ENCODE measurements around the gene RORC. TPM values are rescaled to one million over a fixed set of nuclear protein-coding genes. Genes with fewer than 3 reads are reported as not detected.

The RORC gene
- total RNA-seq, 1 donor from 2014 or later: not detected

DNA sequence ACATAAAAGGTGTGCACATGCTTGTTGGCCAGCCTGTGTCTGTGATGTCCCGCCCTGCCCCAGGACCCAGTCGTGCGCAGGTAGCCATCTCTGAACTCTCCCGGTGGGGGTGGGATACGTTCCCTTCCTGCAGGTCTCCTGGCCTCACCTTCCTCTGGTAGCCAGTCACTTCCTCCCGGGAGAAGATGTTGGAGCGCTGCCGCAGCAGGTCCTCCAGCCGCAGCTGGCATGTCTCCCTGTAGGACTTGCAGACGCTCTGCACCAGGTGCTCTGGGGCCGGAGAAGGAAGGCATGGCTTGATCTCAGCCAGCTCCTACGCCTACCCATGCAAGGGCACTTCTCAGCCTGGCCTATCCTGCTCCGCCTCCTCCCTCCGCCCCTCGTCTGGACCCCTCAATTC is 17.2 kb downstream of the RORC start:
- TF ChIP-seq, protein P1, sequence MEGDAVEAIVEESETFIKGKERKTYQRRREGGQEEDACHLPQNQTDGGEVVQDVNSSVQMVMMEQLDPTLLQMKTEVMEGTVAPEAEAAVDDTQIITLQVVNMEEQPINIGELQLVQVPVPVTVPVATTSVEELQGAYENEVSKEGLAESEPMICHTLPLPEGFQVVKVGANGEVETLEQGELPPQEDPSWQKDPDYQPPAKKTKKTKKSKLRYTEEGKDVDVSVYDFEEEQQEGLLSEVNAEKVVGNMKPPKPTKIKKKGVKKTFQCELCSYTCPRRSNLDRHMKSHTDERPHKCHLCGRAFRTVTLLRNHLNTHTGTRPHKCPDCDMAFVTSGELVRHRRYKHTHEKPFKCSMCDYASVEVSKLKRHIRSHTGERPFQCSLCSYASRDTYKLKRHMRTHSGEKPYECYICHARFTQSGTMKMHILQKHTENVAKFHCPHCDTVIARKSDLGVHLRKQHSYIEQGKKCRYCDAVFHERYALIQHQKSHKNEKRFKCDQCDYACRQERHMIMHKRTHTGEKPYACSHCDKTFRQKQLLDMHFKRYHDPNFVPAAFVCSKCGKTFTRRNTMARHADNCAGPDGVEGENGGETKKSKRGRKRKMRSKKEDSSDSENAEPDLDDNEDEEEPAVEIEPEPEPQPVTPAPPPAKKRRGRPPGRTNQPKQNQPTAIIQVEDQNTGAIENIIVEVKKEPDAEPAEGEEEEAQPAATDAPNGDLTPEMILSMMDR (IDR thresholded peaks at IDR 0.05; ENCODE audit: unreplicated experiment): no peak
- no peak for DNase-seq (ENCODE audit: low spot score in 2 of 2, unreplicated experiment in 2 of 2)
- Mint-ChIP-seq H3K9me3 (no peaks in the 10 kb centered on the region), H3K4me3 (no peak overlapping the region), H3K27ac (no peak overlapping the region), H3K36me3 (no peaks in the 10 kb centered on the region), H3K27me3 (ENCODE audit: low read depth) (peaks cover 22% of the 10 kb centered on the region), H3K4me1 (no peaks in the 10 kb centered on the region)

DNA sequence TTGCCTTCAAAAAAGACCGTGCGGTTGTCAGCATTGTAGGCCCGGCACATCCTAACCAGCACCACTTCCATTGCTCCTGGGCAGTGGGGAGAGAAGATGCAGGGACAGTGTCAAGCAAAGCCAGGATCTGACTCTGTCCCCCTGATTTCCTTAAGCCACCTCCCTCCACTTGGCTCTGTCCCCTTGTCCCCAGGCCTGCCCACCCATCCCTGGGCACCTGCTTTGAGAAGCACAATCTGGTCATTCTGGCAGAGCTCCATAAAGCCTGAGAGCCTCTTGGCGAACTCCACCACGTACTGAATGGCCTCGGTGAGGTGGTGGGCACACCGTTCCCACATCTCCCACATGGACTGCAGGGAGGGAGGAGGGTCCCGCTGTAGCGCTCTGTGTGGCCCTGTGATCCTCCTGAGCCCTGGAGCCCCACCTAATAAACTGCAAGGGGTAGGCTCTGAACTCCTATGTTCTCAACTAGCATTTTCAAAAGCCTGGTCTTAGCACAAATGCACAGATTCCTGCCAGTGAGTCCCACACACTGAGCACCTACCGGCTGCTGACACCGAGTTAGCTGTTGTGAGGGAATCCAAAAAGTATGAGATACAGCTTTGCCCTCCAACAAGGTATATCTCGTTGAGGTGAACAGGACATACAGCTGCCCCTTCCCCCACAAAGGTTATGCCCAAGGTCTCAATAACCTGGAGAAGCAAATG is 18.2 kb downstream of the RORC start:
- Mint-ChIP-seq H3K27ac (no peak overlapping the region), H3K4me1 (no peaks in the 10 kb centered on the region), H3K4me3 (no peak overlapping the region), H3K27me3 (ENCODE audit: low read depth) (peaks cover 22% of the 10 kb centered on the region), H3K9me3 (no peaks in the 10 kb centered on the region), H3K36me3 (no peaks in the 10 kb centered on the region)
- TF ChIP-seq, protein P1 (IDR thresholded peaks at IDR 0.05; ENCODE audit: unreplicated experiment): no peak
- DNase-seq (ENCODE audit: low spot score in 2 of 2, unreplicated experiment in 2 of 2): no peak

DNA sequence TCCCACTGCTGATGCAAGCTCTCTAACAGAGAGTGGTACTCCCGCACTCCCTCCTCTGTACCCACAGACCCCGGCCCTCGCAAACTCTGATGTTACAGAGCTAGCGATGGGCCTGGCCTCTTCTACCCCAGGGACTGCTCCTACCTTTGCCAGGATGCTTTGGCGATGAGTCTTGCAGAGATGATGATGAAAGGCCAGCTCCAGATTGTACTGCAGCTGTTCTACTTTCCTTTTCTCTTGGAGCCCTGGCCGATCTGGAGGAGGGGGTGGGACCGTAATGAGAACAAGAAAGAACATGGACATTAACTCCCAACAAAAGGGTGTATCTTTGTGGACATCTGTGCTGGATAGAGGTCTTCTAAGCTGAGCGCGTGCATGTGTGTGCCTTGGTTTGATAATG is 20.4 kb downstream of the RORC start:
- Mint-ChIP-seq H3K9me3 (no peaks in the 10 kb centered on the region), H3K27me3 (ENCODE audit: low read depth) (peaks cover 35% of the 10 kb centered on the region), H3K36me3 (no peaks in the 10 kb centered on the region), H3K4me3 (no peak overlapping the region), H3K4me1 (no peaks in the 10 kb centered on the region), H3K27ac (no peak overlapping the region)
- DNase-seq (ENCODE audit: low spot score in 2 of 2, unreplicated experiment in 2 of 2): no peak
- TF ChIP-seq, protein P1 (IDR thresholded peaks at IDR 0.05; ENCODE audit: unreplicated experiment): no peak

DNA sequence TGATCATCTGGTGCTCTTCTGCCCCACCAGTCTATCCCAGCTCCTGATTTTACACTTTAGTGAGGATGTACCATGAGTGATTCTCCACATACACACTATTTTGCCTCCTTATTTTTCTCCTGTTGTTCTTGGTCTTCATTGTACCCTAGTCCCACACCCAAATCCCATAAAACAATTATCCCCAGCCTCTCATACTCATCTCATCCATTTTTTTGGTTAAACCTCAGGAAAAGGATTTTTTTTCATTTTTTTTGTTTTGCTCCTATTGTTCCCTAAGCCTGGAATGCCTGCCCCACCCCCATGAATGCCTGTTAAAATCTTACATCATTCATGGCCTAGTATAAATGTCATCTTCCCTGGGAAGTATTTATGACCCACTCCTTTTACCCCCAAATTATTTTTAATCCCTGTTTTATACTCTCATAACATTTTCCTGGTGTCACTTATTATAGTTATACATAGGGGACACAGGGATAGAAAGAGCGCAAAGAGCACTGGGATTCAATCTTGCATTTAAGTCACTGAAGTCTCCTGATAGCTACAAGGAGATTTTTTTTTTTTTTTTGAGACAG is 21.5 kb downstream of the RORC start:
- Mint-ChIP-seq H3K27ac (no peak overlapping the region), H3K36me3 (no peaks in the 10 kb centered on the region), H3K27me3 (ENCODE audit: low read depth) (peaks cover 39% of the 10 kb centered on the region), H3K9me3 (no peaks in the 10 kb centered on the region), H3K4me1 (peaks cover 2% of the 10 kb centered on the region), H3K4me3 (no peak overlapping the region)
- TF ChIP-seq, protein P1 (IDR thresholded peaks at IDR 0.05; ENCODE audit: unreplicated experiment): no peak
- DNase-seq (ENCODE audit: low spot score in 2 of 2, unreplicated experiment in 2 of 2): no peak

DNA sequence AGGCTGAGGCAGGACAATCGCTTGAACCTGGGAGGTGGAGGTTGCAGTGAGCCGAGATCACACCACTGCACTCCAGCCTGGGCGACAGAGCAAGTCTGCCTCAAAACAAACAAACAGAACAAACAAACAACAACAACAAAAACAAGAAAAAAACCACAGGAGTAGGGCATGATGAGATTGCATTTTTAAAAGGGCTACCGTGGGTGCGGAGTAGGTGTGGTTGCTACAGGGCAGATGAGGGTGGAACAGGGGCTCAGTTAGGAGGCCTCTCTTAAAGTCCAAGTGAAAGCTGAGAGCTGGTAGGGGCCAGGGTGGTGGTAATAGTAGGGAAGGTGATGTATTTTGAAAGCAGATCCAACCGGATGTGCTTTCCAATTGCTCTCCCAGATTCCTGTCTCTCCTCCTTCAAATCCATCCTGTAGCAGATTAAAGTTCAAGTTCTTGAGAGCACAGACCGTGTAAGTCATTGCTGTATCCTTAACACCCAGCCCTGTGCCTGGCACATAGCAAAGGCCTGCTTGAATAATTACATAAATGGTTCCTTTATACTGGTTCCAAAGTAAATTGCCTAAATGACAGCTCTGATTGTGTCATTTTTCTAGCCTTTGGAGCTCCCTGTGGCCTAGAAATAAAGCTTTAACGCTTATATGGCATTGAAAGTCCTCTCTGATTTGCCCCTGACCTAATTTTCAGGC is 22.2 kb downstream of the RORC start:
- Mint-ChIP-seq H3K36me3 (no peaks in the 10 kb centered on the region), H3K4me1 (peaks cover 2% of the 10 kb centered on the region), H3K27ac (no peak overlapping the region), H3K4me3 (no peak overlapping the region), H3K9me3 (no peaks in the 10 kb centered on the region), H3K27me3 (ENCODE audit: low read depth) (peaks cover 39% of the 10 kb centered on the region)
- DNase-seq (ENCODE audit: low spot score in 2 of 2, unreplicated experiment in 2 of 2): no peak
- TF ChIP-seq, protein P1 (IDR thresholded peaks at IDR 0.05; ENCODE audit: unreplicated experiment): no peak
